Measurements from ENCODE around the gene SLIT3.
"Not testable (repeated sequence)": the region's sequence is repeated elsewhere in the genome, so short reads cannot be mapped to it uniquely, and the experiment has no call there.

Gene SLIT3

DNA sequence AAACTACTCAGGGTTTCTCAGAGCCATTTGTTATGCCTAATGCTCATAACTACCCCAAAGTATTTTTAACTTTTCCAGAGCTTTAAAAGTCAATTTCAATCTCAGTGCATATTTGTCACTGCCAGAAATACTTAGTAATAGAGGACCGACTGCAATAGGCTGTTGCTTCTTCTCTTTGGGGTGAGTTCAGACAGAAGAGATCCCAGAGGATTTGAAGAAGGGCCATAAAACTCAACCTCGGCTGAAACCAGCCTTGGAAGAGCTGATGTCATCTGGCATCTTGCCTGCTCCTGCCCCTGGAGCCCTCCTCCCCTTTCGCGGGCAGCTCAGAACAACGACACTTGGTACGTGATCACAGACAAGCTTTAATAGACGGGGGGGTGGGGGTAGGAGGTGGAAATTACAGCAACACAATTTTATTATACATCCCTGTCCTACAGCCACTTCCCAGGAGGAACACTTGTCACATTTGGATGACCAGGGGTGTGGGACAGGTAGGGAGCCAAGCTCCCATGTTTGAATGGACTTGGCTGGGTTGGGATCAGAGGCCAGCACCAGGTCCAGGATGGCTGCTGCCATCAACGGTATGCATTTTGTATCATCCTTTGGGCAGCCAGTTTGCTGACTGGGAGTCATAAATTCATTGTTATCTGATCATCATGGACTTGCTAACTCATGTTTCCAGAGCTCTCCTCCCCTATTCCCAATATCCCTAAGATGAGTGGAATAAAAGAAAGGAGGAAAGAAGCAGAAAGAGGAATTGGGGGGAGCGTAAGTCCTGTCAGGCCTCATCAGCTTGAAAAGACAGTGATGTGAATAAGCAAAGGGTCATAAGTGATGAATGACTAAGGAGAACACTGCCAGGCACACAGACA, 535.2 kb downstream of the SLIT3 start:
- peak; percentile 70 for DNase-seq (ENCODE audit: low spot score)

DNA sequence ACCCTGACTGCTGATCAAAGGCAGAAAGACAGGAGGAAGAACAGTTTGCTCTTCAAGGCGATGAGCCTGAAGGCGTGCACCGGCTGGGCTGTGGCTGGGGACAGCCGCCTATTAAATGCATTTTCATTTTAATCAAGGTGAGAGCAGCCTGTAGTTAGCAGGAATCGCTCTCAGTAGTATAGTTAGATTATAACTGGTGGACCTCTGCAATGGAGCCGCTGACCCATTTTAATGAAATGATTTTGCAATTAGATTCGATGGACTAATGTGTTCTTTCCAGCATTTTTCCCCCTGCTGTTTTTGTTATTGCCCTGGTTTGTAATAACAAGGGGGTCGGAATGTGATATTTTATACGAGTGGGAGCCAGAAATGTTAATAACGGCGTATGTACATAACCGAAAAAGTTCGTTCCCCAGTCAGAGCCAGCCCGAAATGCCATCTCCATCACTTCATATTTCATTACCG, 535.8 kb downstream of the SLIT3 start:
- no peak for DNase-seq (ENCODE audit: low spot score)

DNA sequence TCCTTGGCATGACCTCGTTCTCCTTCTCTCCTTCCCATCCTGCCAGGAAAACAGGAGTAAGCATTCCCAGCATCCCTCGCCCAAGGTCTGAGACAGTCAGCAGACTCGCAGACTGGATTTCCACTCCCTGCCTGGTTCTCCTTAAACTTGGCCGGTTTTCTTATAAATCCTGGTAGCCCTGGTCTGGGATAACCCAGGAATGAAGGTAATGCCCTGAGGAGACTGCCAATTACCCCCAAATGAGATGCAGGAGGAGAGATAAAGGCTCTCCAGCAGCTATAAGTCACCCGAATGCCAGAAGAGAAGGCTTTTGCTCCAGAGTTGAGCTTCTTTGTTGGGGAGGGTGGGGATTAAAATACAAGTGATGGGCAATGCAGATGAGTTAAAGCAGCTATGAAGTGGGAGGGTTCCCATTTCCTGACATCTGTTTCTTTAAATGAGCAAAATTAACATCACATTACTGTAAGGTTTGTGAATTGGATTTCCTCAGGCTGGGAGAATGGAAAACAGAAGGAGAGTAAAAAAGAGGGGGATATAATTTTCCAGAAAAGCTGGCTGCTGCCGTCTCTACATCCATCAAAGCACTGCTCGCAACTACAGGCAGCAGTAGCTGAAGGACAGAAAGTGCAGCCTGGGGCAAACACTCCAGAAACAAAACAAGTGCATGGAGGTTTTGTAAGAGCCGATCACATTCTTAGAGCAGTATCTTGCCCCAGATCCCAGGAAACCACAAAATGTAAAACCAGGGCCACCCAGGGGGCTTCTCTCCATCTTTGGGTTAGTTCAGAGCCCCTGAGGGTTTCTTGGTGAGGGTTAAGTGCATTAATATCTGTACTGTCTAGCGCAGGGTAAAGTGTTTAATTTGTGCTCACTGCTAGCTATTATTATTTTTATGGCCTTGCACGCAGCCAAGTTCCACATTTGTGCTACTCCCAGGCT, 544.2 kb downstream of the SLIT3 start:
- DNase-seq (ENCODE audit: low spot score), result no peak

DNA sequence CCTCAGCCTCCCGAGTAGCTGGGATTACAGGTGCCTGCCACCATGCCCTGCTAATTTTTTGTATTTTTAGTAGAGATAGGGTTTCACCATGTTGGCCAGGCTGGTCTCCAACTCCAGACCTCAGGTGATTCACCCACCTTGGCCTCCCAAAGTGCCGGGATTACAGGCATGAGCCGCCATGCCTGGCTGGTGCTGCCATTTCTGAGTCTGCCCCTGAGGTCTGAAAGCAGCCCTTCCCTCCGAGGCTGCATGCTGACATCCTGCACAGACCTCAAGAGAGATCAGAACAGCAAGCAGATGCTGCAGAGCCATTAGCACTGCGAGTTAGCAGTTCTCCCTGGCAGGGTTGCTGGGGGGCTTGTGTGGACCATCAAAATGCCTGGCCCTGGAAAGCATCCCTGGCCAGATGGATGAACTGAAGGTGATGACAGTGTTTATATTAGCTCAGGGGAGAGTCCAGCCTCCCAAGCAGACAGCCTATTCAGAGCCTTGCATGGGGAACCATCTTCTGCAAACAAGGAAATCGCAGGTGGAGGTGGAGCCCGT, 545.3 kb downstream of the SLIT3 start:
- no peak for DNase-seq (ENCODE audit: low spot score)

DNA sequence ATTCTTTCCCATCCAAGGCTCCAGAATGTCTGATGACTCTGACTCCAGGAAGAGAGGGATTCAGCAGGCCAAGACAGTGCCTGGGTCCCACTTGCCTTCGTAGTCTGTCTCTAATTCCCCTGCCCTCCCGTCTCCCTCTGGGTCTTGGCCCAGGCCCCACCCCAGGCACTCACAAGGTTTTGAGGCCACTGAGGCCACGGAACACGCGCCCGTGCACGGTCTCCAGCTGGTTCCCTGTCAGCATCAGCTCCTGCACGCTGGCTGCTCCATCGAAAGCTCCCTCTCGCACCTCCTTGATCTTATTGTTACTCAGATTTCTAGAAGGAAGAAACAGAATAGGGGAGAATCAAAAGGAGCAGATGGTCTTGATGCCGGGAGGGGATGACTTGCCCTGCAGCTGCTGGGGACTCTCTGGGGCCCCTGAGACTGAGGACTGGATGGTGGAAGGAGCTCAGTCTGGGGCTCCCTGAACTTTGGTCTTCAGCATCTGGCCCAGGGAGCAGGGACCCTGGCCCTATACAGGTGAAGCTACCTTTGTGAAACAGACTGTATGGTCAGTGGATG, 547.2 kb downstream of the SLIT3 start:
- DNase-seq (ENCODE audit: low spot score), result no peak

DNA sequence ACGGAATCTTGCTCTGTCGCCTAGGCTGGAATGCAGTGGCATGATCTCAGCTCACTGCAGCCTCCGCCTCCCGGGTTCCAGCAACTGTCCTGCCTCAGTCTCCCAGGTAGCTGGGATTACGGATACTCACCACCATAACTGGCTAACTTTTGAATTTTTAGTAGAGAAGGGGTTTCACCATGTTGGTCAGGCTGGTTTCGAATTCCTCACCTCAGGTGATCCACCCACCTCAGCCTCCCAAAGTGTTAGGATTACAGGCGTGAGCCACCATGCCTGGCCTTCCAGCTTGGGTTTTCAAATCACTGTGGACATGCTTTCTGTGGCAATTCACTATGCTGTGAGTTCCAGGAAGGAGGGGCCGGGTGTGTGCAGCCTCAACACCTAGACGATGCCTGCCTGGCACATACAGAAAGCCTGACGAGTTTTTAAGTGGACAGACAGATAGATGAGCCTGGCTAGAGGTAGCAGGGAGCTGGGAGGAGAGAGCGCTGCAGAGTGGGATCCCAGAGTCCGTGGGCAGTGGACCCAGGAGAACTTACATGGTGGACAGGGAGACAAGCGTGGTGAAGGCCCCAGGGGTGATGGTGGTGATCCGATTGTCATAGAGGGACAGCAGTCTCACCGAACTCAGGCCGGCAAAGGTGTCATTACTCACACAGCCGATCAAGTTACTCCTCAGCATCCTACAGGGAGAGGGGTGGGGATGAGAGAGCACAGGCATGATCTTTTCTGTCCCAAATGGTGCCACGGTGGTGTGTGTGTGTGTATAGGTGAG, 548.3 kb downstream of the SLIT3 start:
- DNase-seq (ENCODE audit: low spot score), result no peak

DNA sequence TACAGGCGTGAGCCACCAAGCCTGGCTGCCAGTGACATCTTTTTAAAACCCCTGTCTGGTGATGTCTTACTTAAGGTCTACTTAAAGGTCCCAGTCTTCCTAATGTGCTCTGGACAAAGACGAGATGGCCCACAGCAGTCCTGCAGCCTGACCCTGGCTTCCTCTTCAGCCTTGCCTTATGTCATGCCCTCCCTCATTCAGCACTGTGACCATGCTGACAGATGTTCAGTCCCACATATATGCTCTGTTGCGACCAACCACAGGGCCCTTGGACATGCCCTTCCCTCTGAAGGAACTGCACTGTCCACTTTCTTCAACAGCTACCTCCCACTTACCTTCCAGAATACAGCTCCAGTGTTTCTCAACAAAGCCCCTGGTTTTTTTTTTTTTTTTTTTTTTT, 548.9 kb downstream of the SLIT3 start:
- no peak for DNase-seq (ENCODE audit: low spot score)

DNA sequence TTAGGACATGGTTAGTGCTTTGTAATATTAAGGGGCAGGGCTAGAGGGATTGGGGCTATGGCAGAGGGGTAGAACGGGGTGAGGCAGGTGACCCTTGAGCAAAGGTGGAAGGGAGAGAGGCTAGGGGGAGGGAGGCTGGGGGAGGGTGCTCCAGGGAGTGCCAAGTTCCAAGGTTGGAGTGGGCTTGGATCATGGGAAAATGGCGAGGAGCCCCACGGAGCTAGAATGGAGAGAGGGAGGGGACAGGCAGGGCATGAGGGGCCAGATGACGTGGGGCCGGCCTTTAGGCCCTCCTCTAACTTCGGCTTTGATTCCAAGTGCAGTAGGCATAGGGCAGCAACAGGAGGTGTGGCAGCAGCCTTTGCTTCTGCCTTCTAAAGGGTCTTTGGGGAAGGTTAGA, 550.0 kb downstream of the SLIT3 start:
- no peak for DNase-seq (ENCODE audit: low spot score)

DNA sequence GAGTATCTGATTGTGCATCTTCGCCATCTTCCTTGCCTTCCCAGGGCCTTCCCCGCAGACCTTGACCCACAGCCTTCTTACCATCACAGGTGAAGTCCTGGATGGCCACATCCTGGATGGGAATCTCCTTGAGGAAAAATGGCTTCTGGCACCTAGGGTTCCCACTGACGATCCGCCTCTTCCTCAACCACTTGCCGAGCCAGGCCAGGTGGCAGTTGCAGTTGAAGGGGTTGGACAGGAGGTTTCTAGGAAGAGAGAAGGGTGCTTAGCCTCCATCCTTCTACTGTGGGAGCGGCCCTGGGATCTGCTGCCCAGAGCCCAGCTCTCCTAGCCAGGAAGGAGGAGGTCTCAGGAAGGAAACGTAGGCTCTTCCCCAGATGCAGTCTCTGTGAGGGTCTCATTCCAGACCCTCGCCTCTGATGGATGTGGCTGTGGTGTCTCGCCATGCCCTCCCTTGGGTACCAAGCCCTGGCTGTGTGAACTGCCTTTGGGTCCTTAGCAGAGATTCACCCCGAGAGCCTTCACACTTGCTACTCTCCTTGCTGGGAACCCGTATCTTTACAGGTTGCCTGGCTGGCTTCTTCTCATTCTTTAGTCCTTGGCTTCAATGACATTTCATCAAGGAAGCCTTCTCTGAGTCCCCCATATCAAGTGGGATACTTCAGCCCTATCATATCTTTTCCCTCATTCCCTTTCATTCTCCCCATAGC, 551.4 kb downstream of the SLIT3 start:
- DNase-seq (ENCODE audit: low spot score), result no peak

DNA sequence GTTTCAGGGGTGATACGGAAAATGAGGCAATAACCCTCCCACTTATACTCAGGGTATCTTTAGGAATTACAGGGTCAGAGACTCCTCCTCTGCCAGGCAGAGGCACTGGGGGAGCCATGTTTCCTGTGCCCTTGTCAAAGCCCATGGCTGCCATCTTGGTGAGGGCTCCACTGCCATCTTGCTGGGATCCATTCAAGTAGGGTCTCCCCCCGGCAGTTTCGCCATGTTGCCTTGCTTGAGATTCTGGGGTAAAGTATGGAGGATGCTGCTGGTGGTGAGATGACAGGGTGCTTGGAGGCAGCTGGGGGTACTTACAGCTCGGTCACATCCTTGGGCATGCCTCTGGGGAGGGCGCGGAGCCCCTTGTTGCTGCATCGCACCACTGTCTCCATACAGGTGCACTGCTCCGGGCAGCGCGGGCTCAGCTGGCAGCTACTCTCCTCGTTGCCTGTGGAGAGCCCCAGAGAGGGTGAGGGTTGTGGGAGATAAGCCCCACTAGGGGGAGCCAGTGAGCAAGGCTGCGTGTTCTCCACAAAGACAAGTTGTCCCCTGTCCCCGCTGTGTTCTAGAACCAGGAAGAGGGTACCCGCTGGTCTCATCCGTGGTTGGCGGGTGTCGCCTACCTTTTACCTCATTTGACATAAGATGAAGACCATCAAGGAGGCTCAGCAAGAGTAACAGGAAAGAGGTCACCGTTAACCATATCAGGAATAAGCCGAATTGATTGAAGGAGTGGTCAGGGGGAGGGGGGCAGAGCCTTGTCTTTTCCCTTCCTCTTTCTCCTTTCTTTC, 552.8 kb downstream of the SLIT3 start:
- peak; percentile 32 for DNase-seq (ENCODE audit: low spot score)

DNA sequence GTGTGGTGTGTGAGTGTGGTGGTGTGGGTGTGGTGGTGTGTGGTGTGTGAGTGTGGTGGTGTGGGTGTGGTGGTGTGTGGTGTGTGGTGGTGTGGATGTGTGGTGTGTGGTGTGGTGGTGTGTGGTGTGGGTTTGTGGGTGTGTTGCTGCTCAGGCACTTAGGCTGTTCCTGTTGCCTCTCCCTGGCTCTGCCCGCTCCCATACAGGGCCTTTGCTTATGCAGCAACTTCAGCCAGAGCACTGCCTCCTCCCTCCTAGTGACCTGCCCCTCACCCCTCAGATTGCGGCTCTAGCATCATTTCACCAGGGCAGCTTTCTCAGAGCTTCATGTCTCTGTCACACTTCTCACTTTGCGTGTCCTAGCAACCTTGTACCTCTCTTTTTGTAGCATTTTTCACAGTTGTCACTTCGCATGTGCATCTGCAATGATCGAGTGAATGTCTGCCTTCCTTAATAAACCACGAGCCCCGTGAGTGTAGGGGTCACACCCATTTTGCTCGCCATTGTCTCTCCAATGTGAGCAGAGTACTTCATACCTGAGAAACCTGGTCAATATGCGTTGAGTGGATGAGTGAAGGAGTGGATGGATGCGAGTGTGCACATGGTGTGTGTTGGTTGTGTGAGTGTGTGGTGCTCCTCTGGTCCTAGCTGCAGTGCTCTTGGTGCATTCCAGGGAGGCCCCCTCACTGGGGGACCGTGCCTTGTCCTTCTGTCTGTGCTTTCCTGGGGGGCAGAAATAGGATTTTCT, 553.9 kb downstream of the SLIT3 start:
- DNase-seq (ENCODE audit: low spot score), result no peak

DNA sequence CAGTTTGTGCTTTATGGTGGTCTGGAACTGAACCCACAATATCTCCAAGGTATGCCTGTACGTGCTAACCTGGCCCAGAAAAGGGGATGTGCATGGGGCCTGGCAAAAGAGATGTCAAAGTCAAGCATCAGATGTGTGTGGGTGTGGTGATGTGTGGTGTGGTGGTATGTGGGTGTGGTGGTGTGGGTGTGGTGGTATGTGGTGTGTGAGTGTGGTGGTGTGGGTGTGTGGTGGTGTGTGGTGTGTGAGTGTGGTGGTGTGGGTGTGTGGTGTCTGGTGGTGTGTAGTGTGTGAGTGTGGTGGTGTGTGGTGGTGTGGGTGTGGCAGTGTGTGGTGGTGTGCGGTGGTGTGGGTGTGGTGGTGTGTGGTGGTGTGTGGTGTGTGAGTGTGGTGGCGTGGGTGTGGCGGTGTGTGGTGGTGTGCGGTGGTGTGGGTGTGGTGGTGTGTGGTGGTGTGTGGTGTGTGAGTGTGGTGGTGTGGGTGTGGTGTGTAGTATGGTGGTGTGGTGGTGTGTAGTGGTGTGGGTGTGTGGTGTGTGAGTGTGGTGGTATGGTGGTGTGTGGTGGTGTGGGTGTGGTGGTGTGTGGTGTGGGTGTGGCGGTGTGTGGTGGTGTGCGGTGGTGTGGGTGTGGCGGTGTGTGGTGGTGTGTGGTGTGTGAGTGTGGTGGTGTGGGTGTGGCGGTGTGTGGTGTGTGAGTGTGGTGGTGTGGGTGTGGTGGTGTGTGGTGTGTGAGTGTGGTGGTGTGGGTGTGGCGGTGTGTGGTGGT, 554.6 kb downstream of the SLIT3 start:
- DNase-seq (ENCODE audit: low spot score), result not testable (repeated sequence)

DNA sequence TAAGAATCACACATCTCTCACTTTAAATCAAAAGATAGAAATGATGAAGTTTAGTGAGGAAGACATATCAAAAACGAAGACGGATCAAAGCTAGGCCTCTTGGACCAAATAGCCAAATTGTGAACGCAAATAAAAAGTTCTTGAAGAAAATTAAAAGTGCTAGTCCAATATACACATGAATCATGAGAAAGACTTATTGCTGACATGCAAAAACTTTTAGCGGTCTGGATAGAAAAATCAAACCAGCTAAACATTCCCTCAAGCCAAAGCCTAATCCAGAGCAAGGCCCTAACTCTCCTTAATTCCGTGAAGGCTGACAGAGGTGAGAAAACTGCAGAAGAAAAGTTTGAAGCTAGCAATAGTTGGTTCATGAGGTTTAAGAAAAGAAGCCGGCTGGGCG, 557.3 kb downstream of the SLIT3 start:
- DNase-seq (ENCODE audit: low spot score), result no peak

DNA sequence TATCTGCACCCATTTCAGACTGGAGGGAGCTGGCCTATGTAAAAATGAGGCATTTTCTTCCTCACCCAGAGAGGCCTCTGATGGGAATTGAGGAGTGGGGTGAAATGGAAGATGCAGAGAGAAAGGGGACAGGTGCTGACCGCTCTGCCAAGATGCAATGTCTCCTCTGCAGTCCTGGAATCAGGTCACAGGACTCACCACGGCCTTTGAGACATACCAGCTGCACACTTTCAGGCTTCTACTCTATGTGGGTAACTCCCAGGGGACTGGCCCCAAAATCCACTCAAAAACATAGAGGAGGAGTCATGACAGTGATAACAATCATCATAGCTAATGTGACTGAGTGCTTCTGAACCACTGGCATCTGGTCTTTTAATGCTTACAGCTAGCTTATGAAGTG, 558.6 kb downstream of the SLIT3 start:
- DNase-seq (ENCODE audit: low spot score), result not testable (repeated sequence)

DNA sequence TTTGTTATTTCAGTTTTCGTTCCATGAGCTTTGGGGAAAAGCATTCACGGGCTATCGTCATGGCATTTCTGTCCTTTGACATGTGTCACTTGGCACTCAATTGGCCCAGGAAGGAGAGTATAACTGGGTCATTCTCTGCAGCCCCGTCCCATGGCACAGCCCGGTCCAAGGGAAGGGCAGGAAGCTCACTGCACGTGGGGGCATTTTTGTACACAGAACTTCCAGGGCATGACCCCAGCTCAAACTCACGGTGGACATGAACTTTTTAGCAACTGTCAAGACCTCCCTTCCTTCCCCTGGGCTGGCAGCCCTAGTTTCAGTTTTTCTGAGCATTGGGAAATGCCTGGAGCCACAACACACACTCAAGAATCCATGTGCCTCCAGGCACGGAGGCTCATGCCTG, 560.1 kb downstream of the SLIT3 start:
- DNase-seq (ENCODE audit: low spot score), result no peak

DNA sequence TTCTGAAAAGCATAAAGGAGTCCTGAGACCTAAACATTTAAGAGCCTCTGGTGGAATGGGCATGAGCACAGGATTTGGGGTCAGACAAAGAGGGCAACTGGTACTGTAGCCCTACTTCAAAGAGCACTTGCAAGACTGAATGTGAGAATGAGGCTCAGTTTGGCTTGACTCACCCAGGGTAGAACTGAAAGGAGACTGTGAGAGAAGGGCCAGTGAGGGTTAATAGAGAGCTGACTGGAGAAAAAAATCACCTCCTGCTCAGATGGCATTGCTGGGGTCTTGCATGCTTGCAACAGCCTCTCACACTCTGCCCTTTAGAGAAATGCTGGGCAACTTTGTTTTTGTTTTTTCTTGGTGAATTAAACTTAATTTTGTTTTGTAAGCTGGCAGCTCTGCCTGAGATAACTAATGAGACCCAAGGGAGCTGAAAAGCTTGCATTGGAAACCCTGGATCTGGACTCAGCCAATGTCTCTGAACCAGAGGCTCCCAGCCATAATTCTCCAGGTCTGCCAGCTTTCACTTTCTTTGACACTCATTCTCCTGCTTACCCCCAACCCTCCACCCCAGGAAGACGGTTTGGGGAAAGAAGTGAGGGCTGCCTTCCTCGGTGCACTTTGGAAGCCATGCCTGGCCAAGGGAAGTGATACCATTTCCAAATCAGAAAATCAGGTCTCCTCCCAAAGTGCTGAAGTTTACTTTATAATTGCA, 560.7 kb downstream of the SLIT3 start:
- DNase-seq (ENCODE audit: low spot score), result no peak

DNA sequence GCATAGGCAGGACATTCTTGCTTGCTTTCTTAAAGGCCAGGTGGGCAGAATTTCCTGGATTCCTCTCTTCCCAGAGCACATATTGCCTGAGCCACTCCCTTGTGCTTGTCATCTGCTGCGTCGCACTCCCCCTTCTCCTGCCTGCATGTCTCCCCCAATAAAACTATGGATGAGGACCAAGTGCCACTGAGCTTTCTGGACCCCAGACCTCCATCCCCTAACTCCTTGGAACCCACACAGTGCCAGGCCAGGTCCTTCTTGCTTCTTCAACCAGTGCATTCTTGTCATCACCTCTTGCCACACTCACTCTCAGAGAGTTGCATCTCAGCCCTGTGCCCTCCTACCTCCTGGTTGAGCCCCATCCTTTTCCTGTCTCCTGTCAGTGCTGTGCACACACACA, 563.9 kb downstream of the SLIT3 start:
- DNase-seq (ENCODE audit: low spot score), result no peak
